Bronchial epithelial cell (primary cell): Measurements from ENCODE around the gene MAPRE2. TPM values are rescaled to one million over a fixed set of nuclear protein-coding genes. Genes with fewer than 3 reads are reported as not detected.
A peak's percentile ranks its signal among the peaks of the same experiment; 100 is the strongest.

ENCODE experiments used
- DNase-seq: peaks from one replicate; pipeline ENCODE4 v3.0.0-alpha.2; 2010; ENCODE audit warnings: low read depth
- FAIRE-seq: peaks from 2 replicates; lab custom pipeline; 2011; peaks lifted over from hg19 to GRCh38; lab: Jason Lieb, UNC
- H3K27me3 ChIP-seq: 2 replicates; pipeline ENCODE4 v1.5.1; 2011; ENCODE audit warnings: low read length; ENCODE audit not compliant: control insufficient read depth, insufficient read depth
- H3K36me3 ChIP-seq: 2 replicates; pipeline ENCODE4 v1.5.1; 2011; ENCODE audit warnings: low read length; ENCODE audit not compliant: control insufficient read depth, insufficient read depth
- H3K4me3 ChIP-seq: 2 replicates; pipeline ENCODE4 v1.5.1; 2011; ENCODE audit warnings: mild to moderate bottlenecking, low read depth, low read length, control low read depth
- total RNA-seq: library from RNA; depleted of rRNA; stranded (reverse); fragments of >200 nt; gene quantifications from 2 replicates; pipeline ENCODE4 v1.2.1, GENCODE V29; 2014
- TF ChIP-seq, protein P1 (sequence below): IDR thresholded peaks from 2 replicates; pipeline ENCODE4 v1.5.1; 2011; ENCODE audit warnings: mild to moderate bottlenecking, moderate library complexity, low read length, control low read depth, inconsistent platforms; ENCODE audit not compliant: insufficient read depth, severe bottlenecking

Gene MAPRE2
- total RNA-seq, 1 donor from 2014 or later, result 0.79 TPM

DNA sequence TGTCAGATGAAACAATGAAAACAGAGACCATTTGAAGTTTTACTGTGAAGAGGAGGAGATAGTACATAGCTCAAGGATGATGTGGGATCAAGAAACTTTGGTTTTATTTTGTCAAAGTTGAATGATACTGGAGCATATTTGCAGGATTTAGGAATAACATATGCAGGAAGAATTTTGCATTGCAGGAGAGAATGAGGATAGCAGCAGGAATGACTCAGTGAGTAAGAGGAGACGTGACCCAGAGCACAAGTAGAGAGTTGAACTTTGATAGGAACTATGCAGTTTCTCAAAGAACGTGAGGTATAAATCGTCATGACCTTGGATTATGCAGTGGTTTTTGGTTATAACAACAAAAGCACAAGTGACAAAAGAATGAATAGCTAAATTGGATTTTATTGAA, 47.7 kb downstream of the MAPRE2 start:
- Histone ChIP-seq H3K4me3 (no peak overlapping the region), H3K36me3 (no peaks in the 10 kb centered on the region), H3K27me3 (no peaks in the 10 kb centered on the region)
- TF ChIP-seq, protein P1, sequence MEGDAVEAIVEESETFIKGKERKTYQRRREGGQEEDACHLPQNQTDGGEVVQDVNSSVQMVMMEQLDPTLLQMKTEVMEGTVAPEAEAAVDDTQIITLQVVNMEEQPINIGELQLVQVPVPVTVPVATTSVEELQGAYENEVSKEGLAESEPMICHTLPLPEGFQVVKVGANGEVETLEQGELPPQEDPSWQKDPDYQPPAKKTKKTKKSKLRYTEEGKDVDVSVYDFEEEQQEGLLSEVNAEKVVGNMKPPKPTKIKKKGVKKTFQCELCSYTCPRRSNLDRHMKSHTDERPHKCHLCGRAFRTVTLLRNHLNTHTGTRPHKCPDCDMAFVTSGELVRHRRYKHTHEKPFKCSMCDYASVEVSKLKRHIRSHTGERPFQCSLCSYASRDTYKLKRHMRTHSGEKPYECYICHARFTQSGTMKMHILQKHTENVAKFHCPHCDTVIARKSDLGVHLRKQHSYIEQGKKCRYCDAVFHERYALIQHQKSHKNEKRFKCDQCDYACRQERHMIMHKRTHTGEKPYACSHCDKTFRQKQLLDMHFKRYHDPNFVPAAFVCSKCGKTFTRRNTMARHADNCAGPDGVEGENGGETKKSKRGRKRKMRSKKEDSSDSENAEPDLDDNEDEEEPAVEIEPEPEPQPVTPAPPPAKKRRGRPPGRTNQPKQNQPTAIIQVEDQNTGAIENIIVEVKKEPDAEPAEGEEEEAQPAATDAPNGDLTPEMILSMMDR, result no peak
- FAIRE-seq (no peak), DNase-seq (no peak)

DNA sequence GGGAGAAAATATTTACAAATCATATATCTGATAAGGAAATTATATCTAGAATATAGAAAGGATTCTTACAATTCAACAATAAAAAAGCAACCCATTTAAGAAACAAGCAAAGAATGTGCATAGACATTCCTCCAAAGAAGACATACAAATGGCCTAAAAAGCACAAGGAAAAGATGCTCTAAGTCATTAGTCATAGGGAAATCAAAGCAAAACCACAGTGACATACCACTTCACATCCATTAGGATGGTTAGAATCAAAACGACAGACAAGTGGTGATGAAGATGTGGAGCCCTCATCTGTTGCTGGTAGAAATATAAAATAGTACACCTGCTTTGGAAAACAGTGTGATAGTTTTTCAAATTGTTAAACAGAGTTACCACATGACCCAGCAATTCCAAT, 48.2 kb downstream of the MAPRE2 start:
- FAIRE-seq, result no peak
- Histone ChIP-seq H3K4me3 (no peak overlapping the region), H3K36me3 (no peaks in the 10 kb centered on the region), H3K27me3 (no peaks in the 10 kb centered on the region)
- TF ChIP-seq, protein P1, result no peak
- DNase-seq, result no peak

DNA sequence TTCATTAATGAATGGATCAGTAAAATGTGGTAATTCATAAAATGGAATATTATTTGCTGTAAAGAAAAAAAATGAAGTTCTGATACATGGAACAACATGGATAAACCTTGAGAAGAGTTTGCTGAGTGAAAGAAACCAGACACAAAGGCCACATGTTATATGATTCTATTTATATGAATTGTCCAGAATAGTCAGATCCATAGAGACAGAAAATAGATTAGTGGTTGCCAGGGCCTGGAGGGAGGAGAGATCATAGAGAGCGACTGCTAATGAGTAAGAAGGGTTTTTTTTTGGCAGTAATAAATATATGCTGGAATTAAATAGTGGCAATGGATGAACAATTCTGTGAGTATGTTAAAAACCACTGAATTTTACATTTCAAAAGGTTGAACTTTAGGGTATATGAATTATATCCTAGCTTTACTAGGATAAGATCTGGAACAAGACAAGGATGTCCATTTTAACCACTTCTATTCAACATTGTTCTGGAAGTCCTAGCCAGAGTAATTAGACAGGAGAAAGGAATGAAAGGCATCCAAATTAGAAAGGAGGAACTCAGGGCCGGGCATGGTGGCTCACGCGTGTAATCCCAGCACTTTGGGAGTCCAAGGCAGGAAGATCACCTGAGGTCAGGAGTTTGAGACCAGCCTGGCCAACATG, 48.8 kb downstream of the MAPRE2 start:
- Histone ChIP-seq H3K27me3 (no peaks in the 10 kb centered on the region), H3K4me3 (no peak overlapping the region), H3K36me3 (no peaks in the 10 kb centered on the region)
- DNase-seq, result no peak
- FAIRE-seq, result no peak
- TF ChIP-seq, protein P1, result no peak

DNA sequence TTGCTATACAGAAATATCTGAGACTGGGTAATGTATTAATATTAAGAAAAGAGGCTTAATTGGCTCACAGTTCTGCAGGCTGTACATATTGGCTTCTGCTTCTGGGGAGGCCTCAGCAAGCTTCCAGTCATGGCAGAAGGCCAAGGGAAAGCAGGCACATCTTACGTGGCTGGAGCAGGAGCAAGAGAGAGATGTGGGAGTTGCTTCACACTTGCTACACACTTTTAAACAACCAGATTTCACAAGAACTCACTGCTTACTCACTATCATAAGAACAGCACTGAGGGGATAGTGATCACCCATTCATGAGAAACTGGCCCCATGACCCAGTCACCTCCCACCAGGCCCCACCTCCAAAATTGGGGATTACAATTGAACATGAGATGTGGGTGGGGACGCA, 50.6 kb downstream of the MAPRE2 start:
- H3K4me3 ChIP-seq, result no peak overlapping the region
- no peaks in the 10 kb centered on the region for H3K27me3 ChIP-seq
- DNase-seq (no peak), FAIRE-seq (peak; percentile 43)
- H3K36me3 ChIP-seq, result no peaks in the 10 kb centered on the region
- TF ChIP-seq, protein P1, result no peak

DNA sequence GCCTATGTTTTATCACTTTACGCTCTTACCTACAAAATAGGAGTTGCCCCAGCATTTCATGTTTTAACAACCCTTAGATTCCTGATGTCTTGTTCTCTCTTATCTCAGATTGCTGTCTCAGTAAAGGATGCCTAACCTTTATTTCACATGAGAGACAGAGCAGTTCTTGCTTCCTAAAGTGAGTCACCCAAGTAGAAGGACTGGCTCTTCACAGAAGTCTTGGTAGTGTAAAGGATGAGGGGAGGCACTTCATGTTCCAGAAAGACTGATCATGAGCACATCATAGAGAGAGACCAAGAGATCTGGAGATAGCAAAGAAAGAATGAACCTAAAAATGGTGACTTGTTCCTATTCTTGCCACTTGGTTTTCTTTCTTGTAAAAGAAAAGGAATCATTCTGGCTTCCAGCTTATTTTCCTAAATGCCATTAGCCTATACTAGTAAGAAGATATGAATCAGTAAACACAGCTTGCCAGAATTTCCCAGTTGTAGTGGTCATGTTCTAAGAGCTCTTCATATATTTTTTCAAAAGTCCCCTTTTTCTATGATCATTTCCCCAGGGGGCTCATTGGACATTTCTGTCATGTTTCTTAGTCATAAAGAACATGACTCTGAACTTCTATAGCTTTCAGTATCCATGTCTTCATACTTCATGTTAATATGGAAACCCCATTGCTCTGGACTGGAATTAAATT, 54.9 kb downstream of the MAPRE2 start:
- DNase-seq, result peak; percentile 19
- Histone ChIP-seq H3K27me3 (no peaks in the 10 kb centered on the region), H3K4me3 (no peak overlapping the region), H3K36me3 (no peaks in the 10 kb centered on the region)
- FAIRE-seq, result no peak
- TF ChIP-seq, protein P1, result no peak
